NCI-H1048 (cell line): ENCODE measurements around the gene AIDA.

Experiments
- DNase-seq: peaks from one replicate; lab custom pipeline; 2025; lab: John Stamatoyannopoulos, UW

AIDA gene

GRCh38 chr1:222643938-222644635 lies 68.2 kb downstream of the AIDA start:
- peak; percentile 100 for DNase-seq

DNA sequence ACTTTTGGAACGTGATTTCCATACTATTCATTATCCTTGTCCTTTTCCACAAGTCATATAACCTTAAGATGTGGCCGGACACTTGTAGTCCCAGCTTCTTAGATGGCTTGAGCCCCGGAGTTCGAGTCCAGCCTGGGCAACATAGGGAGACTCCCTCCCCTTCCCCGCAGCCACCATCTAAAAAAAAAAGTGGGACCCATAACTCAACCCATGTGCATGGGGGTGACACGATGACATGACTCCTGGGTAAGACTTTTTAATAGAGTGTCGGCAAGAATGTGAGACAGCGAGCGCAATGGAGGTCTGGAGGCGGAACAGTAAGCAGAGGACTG lies 68.7 kb downstream of the AIDA start:
- no peak for DNase-seq

GRCh38 chr1:222642468-222642867 lies 69.8 kb downstream of the AIDA start:
- no peak for DNase-seq

- DNase-seq: no peak
These were observed 70.9 kb downstream of the AIDA start for GRCh38 chr1:222641269-222641948.

GRCh38 chr1:222634180-222635013 lies 77.9 kb downstream of the AIDA start:
- peak; percentile 93 for DNase-seq

- DNase-seq: no peak
These were observed 79.5 kb downstream of the AIDA start for GRCh38 chr1:222632749-222633148.

- DNase-seq: no peak
These were observed 80.6 kb downstream of the AIDA start for GRCh38 chr1:222631611-222632208.

GRCh38 chr1:222629921-222630535 lies 82.3 kb downstream of the AIDA start:
- no peak for DNase-seq

DNA sequence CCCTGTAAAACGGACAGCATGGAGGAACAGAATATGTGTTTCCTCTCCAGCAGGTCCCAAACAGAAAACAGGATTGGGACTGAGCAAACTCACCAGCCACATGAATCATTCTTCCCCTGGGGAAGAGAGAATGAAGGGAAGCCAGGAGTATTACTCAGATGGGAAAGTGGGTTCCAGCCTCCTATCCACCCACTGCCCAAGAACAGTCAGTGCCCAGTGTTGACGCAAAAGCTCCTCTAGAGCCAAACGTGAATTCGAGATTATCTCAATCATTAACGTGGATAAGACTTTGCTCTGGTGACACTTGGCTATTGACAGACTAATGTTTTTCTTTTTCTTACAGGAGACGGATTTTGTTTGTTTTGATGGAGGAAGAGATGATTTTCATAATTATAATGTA lies 85.1 kb downstream of the AIDA start:
- no peak for DNase-seq

GRCh38 chr1:222624214-222624613 lies 88.1 kb downstream of the AIDA start:
- no peak for DNase-seq

DNA sequence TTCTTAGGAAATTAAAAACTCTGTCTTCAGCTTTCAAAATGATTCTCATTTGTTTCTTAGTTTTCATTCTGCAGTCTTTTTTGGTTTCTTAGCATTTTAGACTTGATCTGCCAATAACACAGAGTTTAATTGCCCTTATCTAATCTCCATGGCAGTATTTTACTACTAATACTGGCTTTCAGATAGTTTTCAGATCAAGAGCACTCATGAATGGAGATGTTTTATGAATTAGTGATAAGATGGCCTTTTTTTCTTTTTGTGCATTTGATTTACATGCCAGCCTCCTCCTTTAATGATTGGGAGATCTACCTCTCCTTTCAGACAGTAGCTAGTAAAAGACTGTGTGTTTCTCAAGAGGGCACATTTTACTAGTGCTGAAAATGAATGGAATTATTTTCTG lies 88.8 kb downstream of the AIDA start:
- no peak for DNase-seq

DNA sequence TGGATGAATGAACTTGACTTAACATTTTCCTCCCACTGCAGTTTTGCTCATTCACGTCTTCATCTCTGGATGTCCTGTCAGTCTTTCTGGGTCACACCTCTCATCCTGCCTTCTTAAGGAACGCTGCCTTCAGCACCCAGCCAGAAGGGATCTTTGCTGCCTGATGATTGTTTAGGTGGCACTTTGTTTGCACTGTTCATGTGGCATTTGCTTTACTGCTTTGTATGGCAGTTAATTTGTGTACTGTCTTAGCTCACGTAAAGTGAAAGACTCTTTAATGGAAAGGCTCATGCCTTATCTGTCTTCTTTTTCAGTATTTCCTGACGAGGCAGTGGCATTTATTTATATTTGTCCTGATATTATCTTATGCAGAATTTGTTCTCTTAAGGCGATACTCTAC lies 89.5 kb downstream of the AIDA start:
- no peak for DNase-seq

GRCh38 chr1:222620566-222620965 lies 91.7 kb downstream of the AIDA start:
- DNase-seq: no peak

- no peak for DNase-seq
These were observed 93.3 kb downstream of the AIDA start for GRCh38 chr1:222618880-222619596.
